Fibroblast of the aortic adventitia (primary cell): Measurements from ENCODE around the gene PPP1R36. TPM values are rescaled to one million over a fixed set of nuclear protein-coding genes. Genes with fewer than 3 reads are reported as not detected.
"Not testable (repeated sequence)": the region's sequence is repeated elsewhere in the genome, so short reads cannot be mapped to it uniquely, and the experiment has no call there.

Experiments
- DNase-seq: peaks from one replicate; pipeline ENCODE4 v3.0.0-alpha.2; 2010; ENCODE audit warnings: low read depth
- H3K4me3 ChIP-seq: 2 replicates; pipeline ENCODE4 v1.5.1; 2011; ENCODE audit warnings: low read depth, mild to moderate bottlenecking, control low read depth, low read length, moderate library complexity
- CTCF ChIP-seq: IDR thresholded peaks from 2 replicates; pipeline ENCODE4 v1.5.1; 2011; ENCODE audit warnings: mild to moderate bottlenecking, low read length, control low read depth, inconsistent platforms; ENCODE audit not compliant: insufficient read depth
- total RNA-seq: library from RNA; depleted of rRNA; stranded (reverse); fragments of >200 nt; gene quantifications from 2 replicates; pipeline ENCODE4 v1.2.3, GENCODE V29; 2012; ENCODE audit warnings: low replicate concordance

PPP1R36 gene
- total RNA-seq, 1 donor: 0.18 TPM

- DNase-seq: no peak
- TF ChIP-seq CTCF: no peak
- H3K4me3 ChIP-seq: no peak overlapping the region
Measured at GRCh38 chr14:64625386-64626232, 75.8 kb downstream of the PPP1R36 start.

- no peak for TF ChIP-seq CTCF
- no peak overlapping the region for H3K4me3 ChIP-seq
- peak; percentile 65 for DNase-seq
Measured at GRCh38 chr14:64628940-64629408, 79.2 kb downstream of the PPP1R36 start.

DNA sequence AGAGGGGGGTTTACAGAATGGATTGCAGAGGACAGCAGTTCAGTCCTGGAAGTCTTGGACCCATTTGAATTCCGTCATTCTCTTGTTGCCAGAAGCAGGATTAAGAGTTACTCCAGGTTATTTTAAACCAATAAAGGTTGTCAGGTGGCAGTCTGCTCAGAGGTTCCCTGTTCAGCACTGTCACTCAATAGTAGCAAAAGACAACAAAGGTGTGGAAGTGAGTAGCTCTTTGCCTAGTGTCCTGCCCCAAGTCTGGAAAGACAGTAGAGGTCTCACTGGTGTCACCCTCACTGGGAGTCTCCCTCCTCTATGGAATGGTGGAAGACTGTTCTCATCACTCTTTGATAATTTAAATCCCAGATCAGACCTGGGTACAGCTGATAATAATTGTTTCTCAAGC is 81.0 kb downstream of the PPP1R36 start:
- no peak for DNase-seq
- no peak overlapping the region for H3K4me3 ChIP-seq
- no peak for TF ChIP-seq CTCF

DNA sequence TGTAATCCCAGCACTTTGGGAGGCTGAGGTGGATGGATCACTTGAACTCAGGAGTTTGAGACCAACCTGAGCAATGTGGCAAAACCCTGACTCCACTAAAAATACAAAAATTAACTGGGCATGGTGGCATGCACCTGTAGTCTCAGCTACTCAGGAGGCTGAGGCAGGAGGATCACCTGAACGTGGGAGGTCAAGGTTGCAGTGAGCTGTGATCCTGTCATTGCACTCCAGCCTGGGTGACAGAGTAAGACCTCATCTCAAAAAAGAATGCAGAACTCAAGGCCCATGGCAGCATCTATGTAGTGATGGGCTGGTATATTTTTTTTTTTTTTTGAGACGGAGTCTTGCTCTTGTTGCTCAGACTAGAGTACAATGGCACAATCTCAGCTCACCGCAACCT is 81.5 kb downstream of the PPP1R36 start:
- DNase-seq: not testable (repeated sequence)

DNA sequence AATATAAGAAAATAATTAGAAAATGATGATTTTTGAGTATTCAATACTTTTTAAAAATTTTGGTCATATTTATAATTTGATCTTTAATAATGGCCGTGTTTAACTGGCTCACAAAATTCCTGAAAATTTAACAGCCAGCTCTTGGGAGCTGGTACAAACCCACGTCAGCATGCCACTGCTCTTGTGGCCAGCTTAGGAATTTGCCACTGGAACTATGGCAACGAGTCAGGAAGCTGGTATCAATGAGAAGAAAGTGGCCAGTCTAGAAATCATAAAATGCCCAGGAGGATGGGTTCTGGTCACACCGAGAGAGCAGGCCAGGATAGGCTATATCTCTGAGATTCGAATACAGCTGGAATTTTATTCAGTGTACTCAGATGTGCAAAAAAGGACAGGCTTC is 82.3 kb downstream of the PPP1R36 start:
- no peak for TF ChIP-seq CTCF
- no peak overlapping the region for H3K4me3 ChIP-seq
- DNase-seq: no peak

More for the DNA sequence above, 81.5 kb downstream of the PPP1R36 start:
- not testable (repeated sequence) for H3K4me3 ChIP-seq

GRCh38 chr14:64634558-64634957 is 84.8 kb downstream of the PPP1R36 start:
- DNase-seq: no peak
- no peak overlapping the region for H3K4me3 ChIP-seq
- TF ChIP-seq CTCF: no peak

DNA sequence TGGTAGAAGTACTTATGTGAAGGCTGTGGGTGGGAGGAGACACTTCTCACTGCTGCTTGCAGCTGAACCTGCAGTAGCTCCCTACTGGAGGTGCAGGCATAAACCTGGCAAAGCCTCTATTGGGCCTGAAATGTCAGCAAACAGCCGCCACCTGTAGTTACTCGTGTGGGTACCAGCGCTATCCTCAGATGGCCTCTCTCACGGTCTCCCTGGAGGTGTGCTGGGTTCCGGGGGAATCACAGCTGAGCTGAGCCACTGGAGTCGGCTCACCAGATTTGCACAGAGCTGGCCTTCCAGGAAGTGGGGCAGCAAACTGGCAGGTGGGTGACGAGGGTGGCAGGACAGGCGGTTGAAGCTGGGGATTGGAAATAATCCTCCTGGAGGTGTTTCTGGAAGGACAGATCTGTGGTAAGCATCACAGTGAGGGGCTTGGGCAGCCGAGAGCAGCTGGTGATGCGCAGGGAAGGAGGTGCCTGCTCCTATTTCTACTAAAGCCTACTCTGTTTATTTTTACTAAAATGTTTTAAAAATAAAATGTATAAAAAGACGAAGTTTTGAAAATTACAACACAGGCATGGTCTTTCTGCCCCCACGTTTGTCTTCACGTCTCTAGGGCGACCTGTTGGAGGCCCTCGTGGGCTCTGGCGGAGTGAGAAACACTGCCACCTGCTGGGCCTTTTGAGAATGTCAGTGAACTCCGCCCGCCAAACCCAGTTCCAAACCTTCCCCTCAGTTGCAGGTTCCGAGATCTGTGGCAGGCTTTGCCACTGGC is 86.6 kb downstream of the PPP1R36 start:
- peak; percentile 63 for DNase-seq
- H3K4me3 ChIP-seq: no peak overlapping the region
- TF ChIP-seq CTCF: peak; percentile 80
